ENCODE measurements around the gene DMD. TPM values are rescaled to one million over a fixed set of nuclear protein-coding genes. Genes with fewer than 3 reads are reported as not detected.

The DMD gene
- total RNA-seq, 2 donors from 2014 or later = 0.32 to 1.8 TPM

- no peaks in the 10 kb centered on the region for H3K9me3 ChIP-seq (ENCODE audit: control insufficient read depth, low read length, poor library complexity, severe bottlenecking)
- no peaks in the 10 kb centered on the region for H3K27me3 Mint-ChIP-seq
- no peak for ATAC-seq
- no peaks in the 10 kb centered on the region for H3K4me1 Mint-ChIP-seq
- H3K4me3 Mint-ChIP-seq = no peak overlapping the region
- H3K36me3 Mint-ChIP-seq (ENCODE audit: low read depth) = no peaks in the 10 kb centered on the region
- no peak overlapping the region for H3K27ac Mint-ChIP-seq
- no peak for DNase-seq
Observed at GRCh38 chrX:31717474-31717873, 1493.9 kb downstream of the DMD start.

- Mint-ChIP-seq H3K36me3 (ENCODE audit: low read depth) (no peaks in the 10 kb centered on the region), H3K4me1 (no peaks in the 10 kb centered on the region), H3K27ac (no peak overlapping the region), H3K27me3 (no peaks in the 10 kb centered on the region), H3K4me3 (no peak overlapping the region)
- H3K9me3 ChIP-seq (ENCODE audit: control insufficient read depth, low read length, poor library complexity, severe bottlenecking) = no peaks in the 10 kb centered on the region
- DNase-seq (no peak), ATAC-seq (no peak)
Observed at GRCh38 chrX:31715675-31716074, 1495.7 kb downstream of the DMD start.

- H3K4me1 Mint-ChIP-seq = no peaks in the 10 kb centered on the region
- DNase-seq (no peak), ATAC-seq (no peak)
- no peak overlapping the region for H3K27ac Mint-ChIP-seq
- H3K36me3 Mint-ChIP-seq (ENCODE audit: low read depth) = no peaks in the 10 kb centered on the region
- no peaks in the 10 kb centered on the region for H3K9me3 ChIP-seq (ENCODE audit: control insufficient read depth, low read length, poor library complexity, severe bottlenecking)
- no peak overlapping the region for H3K4me3 Mint-ChIP-seq
- no peaks in the 10 kb centered on the region for H3K27me3 Mint-ChIP-seq
Observed at GRCh38 chrX:31714797-31715196, 1496.6 kb downstream of the DMD start.

- ATAC-seq (no peak), DNase-seq (no peak)
- no peaks in the 10 kb centered on the region for H3K4me1 Mint-ChIP-seq
- no peak overlapping the region for H3K27ac Mint-ChIP-seq
- H3K9me3 ChIP-seq (ENCODE audit: control insufficient read depth, low read length, poor library complexity, severe bottlenecking) = no peaks in the 10 kb centered on the region
- H3K36me3 Mint-ChIP-seq (ENCODE audit: low read depth) = no peaks in the 10 kb centered on the region
- H3K27me3 Mint-ChIP-seq = no peaks in the 10 kb centered on the region
- no peak overlapping the region for H3K4me3 Mint-ChIP-seq
Observed at GRCh38 chrX:31713120-31713519, 1498.2 kb downstream of the DMD start.

GRCh38 chrX:31711166-31711565, 1500.2 kb downstream of the DMD start:
- Mint-ChIP-seq H3K4me3 (no peak overlapping the region), H3K27ac (no peak overlapping the region), H3K4me1 (no peaks in the 10 kb centered on the region), H3K36me3 (ENCODE audit: low read depth) (no peaks in the 10 kb centered on the region), H3K27me3 (no peaks in the 10 kb centered on the region)
- DNase-seq (no peak), ATAC-seq (no peak)
- no peaks in the 10 kb centered on the region for H3K9me3 ChIP-seq (ENCODE audit: control insufficient read depth, low read length, poor library complexity, severe bottlenecking)

GRCh38 chrX:31708116-31708515, 1503.2 kb downstream of the DMD start:
- no peak overlapping the region for H3K27ac Mint-ChIP-seq
- H3K27me3 Mint-ChIP-seq = no peaks in the 10 kb centered on the region
- H3K4me3 Mint-ChIP-seq = no peak overlapping the region
- no peaks in the 10 kb centered on the region for H3K4me1 Mint-ChIP-seq
- no peaks in the 10 kb centered on the region for H3K9me3 ChIP-seq (ENCODE audit: control insufficient read depth, low read length, poor library complexity, severe bottlenecking)
- H3K36me3 Mint-ChIP-seq (ENCODE audit: low read depth) = no peaks in the 10 kb centered on the region
- ATAC-seq = no peak
- no peak for DNase-seq

GRCh38 chrX:31706466-31706865, 1504.9 kb downstream of the DMD start:
- Mint-ChIP-seq H3K36me3 (ENCODE audit: low read depth) (no peaks in the 10 kb centered on the region), H3K4me1 (no peaks in the 10 kb centered on the region), H3K27ac (no peak overlapping the region), H3K4me3 (no peak overlapping the region), H3K27me3 (no peaks in the 10 kb centered on the region)
- DNase-seq (no peak), ATAC-seq (no peak)
- H3K9me3 ChIP-seq (ENCODE audit: control insufficient read depth, low read length, poor library complexity, severe bottlenecking) = no peaks in the 10 kb centered on the region

- Mint-ChIP-seq H3K36me3 (ENCODE audit: low read depth) (no peaks in the 10 kb centered on the region), H3K27me3 (no peaks in the 10 kb centered on the region), H3K4me1 (no peaks in the 10 kb centered on the region), H3K27ac (no peak overlapping the region), H3K4me3 (no peak overlapping the region)
- DNase-seq = no peak
- ATAC-seq = no peak
- H3K9me3 ChIP-seq (ENCODE audit: control insufficient read depth, low read length, poor library complexity, severe bottlenecking) = no peaks in the 10 kb centered on the region
Observed at GRCh38 chrX:31705816-31706215, 1505.5 kb downstream of the DMD start.

- no peak overlapping the region for H3K4me3 Mint-ChIP-seq
- DNase-seq (no peak), ATAC-seq (no peak)
- no peaks in the 10 kb centered on the region for H3K4me1 Mint-ChIP-seq
- H3K9me3 ChIP-seq (ENCODE audit: control insufficient read depth, low read length, poor library complexity, severe bottlenecking) = no peaks in the 10 kb centered on the region
- H3K27ac Mint-ChIP-seq = no peak overlapping the region
- H3K36me3 Mint-ChIP-seq (ENCODE audit: low read depth) = no peaks in the 10 kb centered on the region
- no peaks in the 10 kb centered on the region for H3K27me3 Mint-ChIP-seq
Observed at GRCh38 chrX:31704938-31705337, 1506.4 kb downstream of the DMD start.

GRCh38 chrX:31702222-31702621, 1509.1 kb downstream of the DMD start:
- Mint-ChIP-seq H3K36me3 (ENCODE audit: low read depth) (no peaks in the 10 kb centered on the region), H3K4me3 (no peak overlapping the region), H3K27me3 (no peaks in the 10 kb centered on the region), H3K4me1 (no peaks in the 10 kb centered on the region), H3K27ac (no peak overlapping the region)
- ATAC-seq (no peak), DNase-seq (no peak)
- no peaks in the 10 kb centered on the region for H3K9me3 ChIP-seq (ENCODE audit: control insufficient read depth, low read length, poor library complexity, severe bottlenecking)

- no peaks in the 10 kb centered on the region for H3K9me3 ChIP-seq (ENCODE audit: control insufficient read depth, low read length, poor library complexity, severe bottlenecking)
- no peak overlapping the region for H3K27ac Mint-ChIP-seq
- ATAC-seq = no peak
- no peak for DNase-seq
- no peaks in the 10 kb centered on the region for H3K36me3 Mint-ChIP-seq (ENCODE audit: low read depth)
- no peak overlapping the region for H3K4me3 Mint-ChIP-seq
- H3K4me1 Mint-ChIP-seq = no peaks in the 10 kb centered on the region
- H3K27me3 Mint-ChIP-seq = no peaks in the 10 kb centered on the region
Observed at GRCh38 chrX:31697294-31697916, 1513.9 kb downstream of the DMD start.

GRCh38 chrX:31679861-31680260, 1531.5 kb downstream of the DMD start:
- DNase-seq (no peak), ATAC-seq (no peak)
- no peak overlapping the region for H3K4me3 Mint-ChIP-seq
- no peak overlapping the region for H3K27ac Mint-ChIP-seq
- H3K36me3 Mint-ChIP-seq (ENCODE audit: low read depth) = peaks cover 3% of the 10 kb centered on the region
- no peaks in the 10 kb centered on the region for H3K4me1 Mint-ChIP-seq
- no peaks in the 10 kb centered on the region for H3K9me3 ChIP-seq (ENCODE audit: control insufficient read depth, low read length, poor library complexity, severe bottlenecking)
- no peaks in the 10 kb centered on the region for H3K27me3 Mint-ChIP-seq

GRCh38 chrX:31670245-31670644, 1541.1 kb downstream of the DMD start:
- H3K27ac Mint-ChIP-seq = no peak overlapping the region
- H3K4me1 Mint-ChIP-seq = no peaks in the 10 kb centered on the region
- no peak for DNase-seq
- no peaks in the 10 kb centered on the region for H3K27me3 Mint-ChIP-seq
- no peak overlapping the region for H3K4me3 Mint-ChIP-seq
- ATAC-seq = no peak
- H3K9me3 ChIP-seq (ENCODE audit: control insufficient read depth, low read length, poor library complexity, severe bottlenecking) = no peaks in the 10 kb centered on the region
- no peaks in the 10 kb centered on the region for H3K36me3 Mint-ChIP-seq (ENCODE audit: low read depth)

- Mint-ChIP-seq H3K4me1 (no peaks in the 10 kb centered on the region), H3K27ac (no peak overlapping the region), H3K4me3 (no peak overlapping the region), H3K27me3 (peaks cover 9% of the 10 kb centered on the region), H3K36me3 (ENCODE audit: low read depth) (no peaks in the 10 kb centered on the region)
- no peaks in the 10 kb centered on the region for H3K9me3 ChIP-seq (ENCODE audit: control insufficient read depth, low read length, poor library complexity, severe bottlenecking)
- ATAC-seq (no peak), DNase-seq (no peak)
Observed at GRCh38 chrX:31665454-31665853, 1545.9 kb downstream of the DMD start.

Measured in T-helper 17 cell (primary cell).